Measurements from ENCODE around the gene DAND5.
A peak's percentile ranks its signal among the peaks of the same experiment; 100 is the strongest.

DAND5 gene

GRCh38 chr19:13013649-13014048, 44.3 kb downstream of the DAND5 start:
- no peak for DNase-seq (ENCODE audit: low read depth)
- H3K4me3 ChIP-seq (ENCODE audit: low read depth, low read length): peak overlapping the region; percentile 36
- in situ Hi-C loops (cut with HindIII; ENCODE audit: low sequenced_read_pairs): no loop called here
- no peak for TF ChIP-seq CTCF (IDR thresholded peaks at IDR 0.05; ENCODE audit: low read depth, low read length, missing control alignments)

DNA sequence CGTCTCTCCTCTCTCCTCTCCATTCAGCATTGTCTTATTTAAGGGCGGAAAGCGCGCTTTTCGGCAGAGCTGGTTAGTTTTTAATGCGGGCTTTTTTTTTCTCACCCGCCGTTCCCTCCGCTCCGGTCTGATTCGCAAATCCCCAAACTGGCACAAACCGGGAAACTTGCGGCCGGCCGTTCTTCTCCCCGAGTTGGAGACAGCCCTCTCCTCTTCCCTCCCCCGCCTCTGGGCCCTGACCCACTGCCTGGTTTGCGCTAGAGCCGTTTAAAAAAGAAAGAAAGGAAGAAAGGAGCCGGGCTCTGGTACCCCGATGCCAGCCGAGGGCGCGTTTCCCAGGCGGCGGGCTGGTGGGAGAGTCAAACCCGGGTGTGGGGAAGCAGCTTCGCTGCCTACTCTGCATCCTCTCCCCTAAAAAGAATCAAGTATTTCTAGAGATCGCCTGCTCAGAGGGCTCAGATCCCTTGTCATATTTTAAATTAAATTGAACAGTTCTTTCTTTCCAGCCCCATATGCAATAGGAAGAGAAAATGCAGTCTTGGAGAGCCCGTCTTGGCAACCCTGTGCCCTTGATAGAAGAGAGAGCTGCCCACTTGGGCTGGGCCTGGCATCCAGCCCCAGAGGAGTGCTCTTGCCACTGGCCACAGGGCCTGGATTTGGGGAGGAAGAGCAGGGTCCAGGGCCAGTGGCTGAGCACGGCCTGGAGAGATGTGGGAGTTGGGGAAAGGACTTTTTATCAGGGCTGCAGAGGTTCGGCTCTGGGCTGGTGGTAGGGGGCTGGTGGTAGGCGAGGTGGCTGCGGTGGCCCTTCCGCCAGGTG, 44.9 kb downstream of the DAND5 start:
- no peak for DNase-seq (ENCODE audit: low read depth)
- in situ Hi-C loops (cut with HindIII; ENCODE audit: low sequenced_read_pairs): no loop called here
- no peak for TF ChIP-seq CTCF (IDR thresholded peaks at IDR 0.05; ENCODE audit: low read depth, low read length, missing control alignments)
- H3K4me3 ChIP-seq (ENCODE audit: low read depth, low read length): peak overlapping the region; percentile 36

DNA sequence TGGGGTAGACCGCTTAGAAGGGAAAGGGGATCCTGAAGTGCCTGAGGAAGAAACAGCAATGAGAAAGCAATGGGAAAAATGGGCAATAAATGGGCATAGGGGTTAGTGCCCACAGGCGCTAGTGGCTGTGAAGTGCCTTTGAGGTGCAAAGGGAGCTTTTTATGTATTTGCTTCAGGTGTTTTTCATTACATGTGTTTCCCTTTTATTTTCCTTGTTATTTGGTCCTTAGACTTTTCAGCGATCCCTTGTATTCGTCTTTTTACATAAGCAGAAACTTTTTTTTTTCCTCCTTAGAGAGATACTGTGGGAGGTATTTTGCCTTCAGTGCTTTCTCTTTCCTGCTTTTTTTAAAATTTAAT, 45.5 kb downstream of the DAND5 start:
- H3K4me3 ChIP-seq (ENCODE audit: low read depth, low read length): peak overlapping the region; percentile 36
- DNase-seq (ENCODE audit: low read depth): no peak
- TF ChIP-seq CTCF (IDR thresholded peaks at IDR 0.05; ENCODE audit: low read depth, low read length, missing control alignments): no peak
- in situ Hi-C loops (cut with HindIII; ENCODE audit: low sequenced_read_pairs): no loop called here

DNA sequence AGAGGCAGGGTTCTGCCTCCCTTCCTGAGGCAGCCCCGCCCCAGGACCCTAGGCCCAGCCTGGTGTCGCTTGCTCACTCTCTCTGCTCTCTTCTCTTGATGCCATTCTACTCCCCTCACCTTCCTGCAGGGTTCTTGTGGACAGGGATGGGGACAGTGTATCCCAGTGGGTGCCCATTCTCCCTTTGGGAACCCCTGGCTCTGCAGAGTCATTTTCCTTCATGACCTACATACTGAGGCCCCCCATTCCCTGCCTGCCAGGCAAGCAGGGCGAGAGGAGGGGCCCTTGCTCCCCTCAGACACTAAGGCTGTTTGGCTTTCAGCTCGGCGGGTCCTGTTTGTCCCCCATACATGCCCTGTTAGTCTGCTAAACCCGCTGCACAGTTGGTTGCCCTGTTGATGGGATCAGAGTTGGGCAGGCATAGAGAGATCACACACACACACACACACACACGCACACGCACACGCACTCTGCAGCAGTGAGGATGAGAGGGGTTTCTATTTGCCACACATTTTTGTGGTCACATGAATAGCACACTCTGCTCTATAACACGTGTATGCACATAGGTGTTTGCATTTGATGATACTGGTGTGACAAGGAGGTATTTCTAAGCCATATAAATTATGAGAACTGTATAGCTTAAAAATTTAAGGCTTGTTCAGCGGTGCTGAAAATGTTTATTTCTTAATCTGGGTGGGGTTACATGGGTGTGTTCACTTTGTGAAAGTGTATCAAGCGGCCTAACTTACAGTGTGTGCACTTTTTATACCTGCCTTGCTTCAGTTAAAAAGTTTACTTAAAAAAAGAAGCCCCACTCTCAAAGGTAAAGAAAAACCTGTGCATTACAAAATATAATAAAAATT, 46.2 kb downstream of the DAND5 start:
- no peak for DNase-seq (ENCODE audit: low read depth)
- H3K4me3 ChIP-seq (ENCODE audit: low read depth, low read length): no peak overlapping the region
- TF ChIP-seq CTCF (IDR thresholded peaks at IDR 0.05; ENCODE audit: low read depth, low read length, missing control alignments): no peak
- in situ Hi-C loops (cut with HindIII; ENCODE audit: low sequenced_read_pairs): no loop called here

DNA sequence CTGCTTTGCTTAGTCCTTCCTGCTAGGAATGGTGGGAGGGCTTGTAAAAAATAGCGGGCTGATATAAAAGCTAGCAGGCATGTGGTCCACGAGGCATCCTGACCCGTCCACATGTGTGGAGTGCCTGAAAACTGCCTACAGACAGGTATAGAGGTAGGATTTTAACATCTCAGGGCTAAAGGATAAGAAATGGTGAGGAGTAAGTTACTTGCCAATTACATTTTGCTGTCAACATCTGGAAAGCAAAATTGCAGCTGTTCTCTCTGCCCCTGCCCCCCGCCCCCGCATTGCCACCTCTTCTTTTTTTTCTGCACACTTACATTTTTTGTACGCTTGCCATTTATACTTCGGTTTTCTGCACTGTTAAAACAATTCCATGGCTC, 46.9 kb downstream of the DAND5 start:
- H3K4me3 ChIP-seq (ENCODE audit: low read depth, low read length): peak overlapping the region; percentile 29
- in situ Hi-C loops (cut with HindIII; ENCODE audit: low sequenced_read_pairs): no loop called here
- no peak for TF ChIP-seq CTCF (IDR thresholded peaks at IDR 0.05; ENCODE audit: low read depth, low read length, missing control alignments)
- DNase-seq (ENCODE audit: low read depth): no peak

DNA sequence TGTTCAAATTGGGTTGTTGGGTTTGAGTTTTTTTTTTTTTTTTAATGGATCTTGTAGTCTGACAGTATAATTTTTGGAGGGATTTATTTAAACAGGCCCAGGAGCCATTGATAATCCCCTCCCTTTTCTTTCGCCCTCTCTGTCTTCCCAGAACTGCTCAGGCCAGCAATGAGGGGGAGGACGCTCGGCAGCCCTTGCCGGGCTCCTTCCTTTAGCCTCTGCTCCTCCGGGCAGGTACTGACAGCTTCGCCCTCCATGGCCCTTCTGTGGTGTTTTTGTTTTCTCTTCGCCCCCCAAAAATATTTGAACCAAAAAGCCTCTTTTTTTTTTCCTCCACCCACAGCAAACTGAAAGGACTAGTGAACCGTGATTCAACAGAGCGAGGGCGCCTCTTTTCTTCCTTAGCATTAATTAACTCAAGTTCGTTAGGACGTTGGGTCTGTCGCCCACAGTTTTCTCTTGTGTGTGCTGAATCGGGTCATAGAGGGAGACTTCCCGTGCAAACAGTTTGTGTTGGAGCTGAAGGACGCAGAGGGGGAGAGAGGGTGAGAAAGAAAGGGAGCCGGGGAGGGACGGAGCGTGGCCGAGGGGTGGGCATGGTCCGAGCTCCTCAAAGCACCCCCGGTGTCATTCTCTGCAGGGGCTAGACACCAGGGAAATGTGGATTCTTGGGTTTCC, 47.4 kb downstream of the DAND5 start:
- DNase-seq (ENCODE audit: low read depth): no peak
- H3K4me3 ChIP-seq (ENCODE audit: low read depth, low read length): peak overlapping the region; percentile 29
- no peak for TF ChIP-seq CTCF (IDR thresholded peaks at IDR 0.05; ENCODE audit: low read depth, low read length, missing control alignments)
- in situ Hi-C loops (cut with HindIII; ENCODE audit: low sequenced_read_pairs): no loop called here

Measured in astrocyte of the cerebellum (primary cell).